Ishikawa (cell line): ENCODE measurements around the gene PRM2.
A peak's percentile ranks its signal among the peaks of the same experiment; 100 is the strongest.

ENCODE experiments used
- CEBPB ChIP-seq: IDR thresholded peaks from 2 replicates; pipeline ENCODE4 v1.6.1; 2012
- CREB1 ChIP-seq: IDR thresholded peaks from 2 replicates; pipeline ENCODE4 v1.6.1; 2012; ENCODE audit warnings: low read depth
- EGR1 ChIP-seq: IDR thresholded peaks from 2 replicates; pipeline ENCODE4 v1.6.1; 2012
- EP300 ChIP-seq: IDR thresholded peaks from 2 replicates; pipeline ENCODE4 v1.6.1; 2012; ENCODE audit warnings: borderline replicate concordance
- FOXM1 ChIP-seq: IDR thresholded peaks from 2 replicates; pipeline ENCODE4 v1.6.1; 2012; ENCODE audit warnings: low read depth, borderline replicate concordance
- NFIC ChIP-seq: IDR thresholded peaks from 2 replicates; pipeline ENCODE4 v1.6.1; 2012
- RAD21 ChIP-seq: IDR thresholded peaks from 2 replicates; pipeline ENCODE4 v1.6.1; 2012; ENCODE audit warnings: low read depth
- TAF1 ChIP-seq: IDR thresholded peaks from 2 replicates; pipeline ENCODE4 v1.6.1; 2012; ENCODE audit warnings: low read depth, mild to moderate bottlenecking
- TCF12 ChIP-seq: IDR thresholded peaks from 2 replicates; pipeline ENCODE4 v1.6.1; 2012; ENCODE audit warnings: low read depth
- TEAD4 ChIP-seq: IDR thresholded peaks from 2 replicates; pipeline ENCODE4 v1.6.1; 2012
- USF1 ChIP-seq: IDR thresholded peaks from 2 replicates; pipeline ENCODE4 v1.6.1; 2012
- YY1 ChIP-seq: IDR thresholded peaks from 2 replicates; pipeline ENCODE4 v1.6.1; 2012; ENCODE audit warnings: low read depth
- ZBTB7A ChIP-seq: IDR thresholded peaks from 2 replicates; pipeline ENCODE4 v1.6.1; 2012; ENCODE audit warnings: low read depth
- TF ChIP-seq, protein P1 (sequence below): IDR thresholded peaks from 2 replicates; pipeline ENCODE4 v1.6.1; 2012; ENCODE audit warnings: low read depth, mild to moderate bottlenecking
- TF ChIP-seq, protein P2 (sequence below): IDR thresholded peaks from 2 replicates; pipeline ENCODE4 v1.6.1; 2012

PRM2 gene

DNA sequence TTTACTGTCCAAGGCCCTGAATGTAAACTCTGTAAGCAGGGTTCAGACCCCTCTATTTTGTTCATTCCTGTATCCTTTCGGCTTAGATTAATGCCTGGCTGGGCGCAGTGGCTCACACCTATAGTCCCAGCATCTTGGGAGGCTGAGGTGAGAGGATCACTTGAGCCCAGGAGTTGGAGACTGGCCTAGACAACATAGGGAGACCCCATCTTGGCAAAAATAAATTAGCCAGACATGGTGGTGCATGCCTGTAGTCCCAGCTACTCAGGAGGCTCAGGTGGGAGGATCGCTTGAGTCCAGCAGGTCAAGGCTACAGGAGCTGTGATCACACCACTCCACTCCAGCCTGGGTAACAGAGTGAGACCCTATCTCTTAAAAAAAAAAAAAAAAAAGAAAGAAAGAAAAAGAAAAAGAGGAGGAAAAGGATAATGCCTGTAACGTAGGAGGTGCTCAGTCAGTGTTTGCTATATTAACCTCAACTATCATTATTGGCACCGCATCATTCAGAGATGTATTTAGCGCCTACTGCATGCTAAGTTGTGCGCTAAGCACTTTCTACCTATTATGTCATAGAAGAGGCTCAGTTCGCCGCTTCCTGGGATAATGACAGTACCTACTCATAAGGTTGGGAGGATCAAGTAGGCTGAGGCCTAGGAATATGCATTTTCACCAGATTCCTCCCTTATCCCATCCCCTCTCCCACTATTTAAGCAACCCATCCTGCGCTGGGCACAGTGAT, 25.3 kb downstream of the PRM2 start:
- no peak for TF ChIP-seq USF1
- TF ChIP-seq TAF1, result no peak

DNA sequence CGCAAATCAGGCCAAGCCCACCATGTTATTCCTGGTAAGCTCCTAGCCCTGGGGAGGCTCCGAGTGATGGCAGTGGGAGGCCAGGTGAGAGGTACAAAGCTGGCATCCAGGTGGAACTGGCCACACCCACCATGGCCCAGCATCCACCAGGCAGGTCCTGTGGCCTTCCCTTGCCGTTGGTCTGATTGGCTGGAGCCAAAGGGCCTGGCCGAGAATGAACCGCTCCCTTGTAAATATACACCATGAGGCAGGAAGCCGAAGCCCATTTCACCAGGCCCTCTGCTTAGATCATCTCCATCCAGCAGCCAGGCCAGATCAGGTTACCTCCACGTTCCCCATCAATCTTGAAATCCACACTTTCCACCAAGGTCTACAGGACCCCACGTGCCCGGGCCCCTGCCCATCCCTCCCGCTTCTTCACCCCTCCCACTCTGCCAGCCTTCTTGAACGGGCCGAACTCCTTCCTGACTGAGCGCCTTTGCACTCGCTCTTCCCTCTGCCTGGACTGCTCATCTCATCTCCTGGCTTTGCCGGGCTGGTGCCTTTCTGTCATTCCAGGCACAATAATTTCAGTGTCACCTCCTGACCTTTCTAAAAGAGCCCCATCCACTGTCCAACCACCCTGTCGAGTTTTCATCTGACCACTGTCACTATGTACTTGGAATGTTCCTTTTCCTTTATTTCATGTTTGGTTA, 26.0 kb downstream of the PRM2 start:
- peak; percentile 34; the same call in 1 of the 2 replicates for TF ChIP-seq NFIC
- TF ChIP-seq, protein P1, sequence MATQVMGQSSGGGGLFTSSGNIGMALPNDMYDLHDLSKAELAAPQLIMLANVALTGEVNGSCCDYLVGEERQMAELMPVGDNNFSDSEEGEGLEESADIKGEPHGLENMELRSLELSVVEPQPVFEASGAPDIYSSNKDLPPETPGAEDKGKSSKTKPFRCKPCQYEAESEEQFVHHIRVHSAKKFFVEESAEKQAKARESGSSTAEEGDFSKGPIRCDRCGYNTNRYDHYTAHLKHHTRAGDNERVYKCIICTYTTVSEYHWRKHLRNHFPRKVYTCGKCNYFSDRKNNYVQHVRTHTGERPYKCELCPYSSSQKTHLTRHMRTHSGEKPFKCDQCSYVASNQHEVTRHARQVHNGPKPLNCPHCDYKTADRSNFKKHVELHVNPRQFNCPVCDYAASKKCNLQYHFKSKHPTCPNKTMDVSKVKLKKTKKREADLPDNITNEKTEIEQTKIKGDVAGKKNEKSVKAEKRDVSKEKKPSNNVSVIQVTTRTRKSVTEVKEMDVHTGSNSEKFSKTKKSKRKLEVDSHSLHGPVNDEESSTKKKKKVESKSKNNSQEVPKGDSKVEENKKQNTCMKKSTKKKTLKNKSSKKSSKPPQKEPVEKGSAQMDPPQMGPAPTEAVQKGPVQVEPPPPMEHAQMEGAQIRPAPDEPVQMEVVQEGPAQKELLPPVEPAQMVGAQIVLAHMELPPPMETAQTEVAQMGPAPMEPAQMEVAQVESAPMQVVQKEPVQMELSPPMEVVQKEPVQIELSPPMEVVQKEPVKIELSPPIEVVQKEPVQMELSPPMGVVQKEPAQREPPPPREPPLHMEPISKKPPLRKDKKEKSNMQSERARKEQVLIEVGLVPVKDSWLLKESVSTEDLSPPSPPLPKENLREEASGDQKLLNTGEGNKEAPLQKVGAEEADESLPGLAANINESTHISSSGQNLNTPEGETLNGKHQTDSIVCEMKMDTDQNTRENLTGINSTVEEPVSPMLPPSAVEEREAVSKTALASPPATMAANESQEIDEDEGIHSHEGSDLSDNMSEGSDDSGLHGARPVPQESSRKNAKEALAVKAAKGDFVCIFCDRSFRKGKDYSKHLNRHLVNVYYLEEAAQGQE, result no peak
- TF ChIP-seq CEBPB, result no peak
- TF ChIP-seq, protein P2, sequence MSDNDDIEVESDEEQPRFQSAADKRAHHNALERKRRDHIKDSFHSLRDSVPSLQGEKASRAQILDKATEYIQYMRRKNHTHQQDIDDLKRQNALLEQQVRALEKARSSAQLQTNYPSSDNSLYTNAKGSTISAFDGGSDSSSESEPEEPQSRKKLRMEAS, result peak; percentile 92
- TF ChIP-seq EP300, result peak; percentile 36; the same call in 1 of the 2 replicates
- peak; percentile 54; the same call in 1 of the 2 replicates for TF ChIP-seq TEAD4
- TF ChIP-seq USF1, result peak; percentile 70
- no peak for TF ChIP-seq EGR1

DNA sequence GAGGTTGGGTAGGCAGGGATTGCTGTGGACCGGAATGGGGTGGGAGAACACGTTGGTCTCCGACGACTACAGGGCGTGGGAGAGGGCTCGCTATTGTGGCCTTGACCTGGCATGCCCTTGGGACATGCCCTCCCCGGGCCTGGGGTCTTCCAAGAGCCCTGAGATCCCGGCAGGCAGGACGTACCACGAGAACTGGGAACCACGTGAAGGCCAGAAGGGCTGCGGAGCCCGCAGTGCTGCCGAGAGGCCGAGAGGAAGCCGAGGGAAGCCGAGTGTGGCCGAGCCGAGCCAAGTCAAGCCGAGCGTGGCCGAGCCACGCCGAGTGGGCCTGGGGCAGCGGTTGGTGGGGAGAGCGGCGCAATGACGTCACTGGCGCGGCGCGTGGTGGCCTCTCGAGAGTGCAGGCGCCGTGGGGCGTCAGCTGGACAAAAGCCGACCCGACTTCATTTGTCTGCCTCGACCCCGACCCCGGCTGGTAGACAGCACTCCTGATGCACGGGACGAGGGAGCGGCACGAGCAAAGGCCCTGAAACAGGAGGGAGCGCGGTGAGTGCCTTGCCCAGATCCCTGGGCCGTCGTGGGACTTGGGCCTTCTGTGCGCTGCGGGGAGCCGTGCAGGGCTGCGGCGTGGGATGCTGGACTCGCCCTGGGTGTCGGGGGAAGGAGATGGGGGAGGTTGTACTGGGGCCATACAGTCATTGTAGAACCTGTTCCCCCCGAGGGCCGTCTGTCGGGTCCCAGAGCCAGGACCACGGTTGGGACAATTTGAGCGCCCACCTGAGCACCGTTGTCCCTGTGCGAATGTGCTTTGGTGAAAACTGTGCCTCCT, 26.8 kb downstream of the PRM2 start:
- TF ChIP-seq CREB1 (no peak), ZBTB7A (no peak)

GRCh38 chr16:11248133-11248532, 28.1 kb downstream of the PRM2 start:
- TF ChIP-seq YY1 (no peak), EGR1 (no peak), NFIC (no peak), RAD21 (no peak), CEBPB (no peak), CREB1 (no peak), FOXM1 (no peak), ZBTB7A (no peak), TEAD4 (no peak), EP300 (no peak), USF1 (no peak), TCF12 (no peak)
- TF ChIP-seq, protein P1, result no peak

DNA sequence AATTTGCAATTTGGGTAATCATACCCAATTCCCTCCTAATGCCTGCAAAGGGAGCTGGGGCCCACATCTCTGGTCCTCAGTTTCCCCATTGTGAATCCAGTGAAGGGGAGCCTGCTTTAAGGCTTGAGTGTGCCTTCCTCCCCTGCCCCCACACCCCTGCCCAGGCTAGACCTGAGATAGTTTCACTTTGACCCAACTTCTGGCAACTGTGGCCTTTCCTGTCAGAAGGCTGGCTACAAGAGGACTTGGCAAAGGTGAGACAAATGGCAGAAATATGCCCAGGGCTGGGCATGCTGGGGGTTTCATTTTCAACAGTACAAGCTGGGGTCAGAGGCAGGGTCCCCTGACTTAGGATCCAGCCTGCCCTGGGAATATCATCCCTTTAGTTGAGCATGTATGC, 30.3 kb downstream of the PRM2 start:
- no peak for TF ChIP-seq RAD21
- TF ChIP-seq ZBTB7A, result no peak
- TF ChIP-seq, protein P1, result no peak
- TF ChIP-seq TEAD4, result no peak
- TF ChIP-seq CEBPB, result no peak
- TF ChIP-seq, protein P2, result no peak
- TF ChIP-seq NFIC, result no peak
- TF ChIP-seq FOXM1, result no peak
- TF ChIP-seq YY1, result no peak
- TF ChIP-seq TAF1, result no peak
- TF ChIP-seq CREB1, result no peak
- no peak for TF ChIP-seq EGR1
- no peak for TF ChIP-seq EP300
- no peak for TF ChIP-seq USF1
